Measurements from ENCODE around the gene SYCE3.

GRCh38 chr22:50507421-50507990, 55.2 kb downstream of the SYCE3 start, which contains the start of gene LMF2:
- TF ChIP-seq, protein P1, sequence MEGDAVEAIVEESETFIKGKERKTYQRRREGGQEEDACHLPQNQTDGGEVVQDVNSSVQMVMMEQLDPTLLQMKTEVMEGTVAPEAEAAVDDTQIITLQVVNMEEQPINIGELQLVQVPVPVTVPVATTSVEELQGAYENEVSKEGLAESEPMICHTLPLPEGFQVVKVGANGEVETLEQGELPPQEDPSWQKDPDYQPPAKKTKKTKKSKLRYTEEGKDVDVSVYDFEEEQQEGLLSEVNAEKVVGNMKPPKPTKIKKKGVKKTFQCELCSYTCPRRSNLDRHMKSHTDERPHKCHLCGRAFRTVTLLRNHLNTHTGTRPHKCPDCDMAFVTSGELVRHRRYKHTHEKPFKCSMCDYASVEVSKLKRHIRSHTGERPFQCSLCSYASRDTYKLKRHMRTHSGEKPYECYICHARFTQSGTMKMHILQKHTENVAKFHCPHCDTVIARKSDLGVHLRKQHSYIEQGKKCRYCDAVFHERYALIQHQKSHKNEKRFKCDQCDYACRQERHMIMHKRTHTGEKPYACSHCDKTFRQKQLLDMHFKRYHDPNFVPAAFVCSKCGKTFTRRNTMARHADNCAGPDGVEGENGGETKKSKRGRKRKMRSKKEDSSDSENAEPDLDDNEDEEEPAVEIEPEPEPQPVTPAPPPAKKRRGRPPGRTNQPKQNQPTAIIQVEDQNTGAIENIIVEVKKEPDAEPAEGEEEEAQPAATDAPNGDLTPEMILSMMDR (IDR thresholded peaks at IDR 0.05 in 2 of 3, conservative IDR thresholded peaks at IDR 0.05 in 1 of 3; ENCODE audit: insufficient read depth in 2 of 3, low read depth in 1 of 3, low read length in 3 of 3) = no peak
- TF ChIP-seq SREBF1 (IDR thresholded peaks at IDR 0.05; ENCODE audit: borderline replicate concordance, low read depth, low read length) = no peak
- TF ChIP-seq, protein P2, sequence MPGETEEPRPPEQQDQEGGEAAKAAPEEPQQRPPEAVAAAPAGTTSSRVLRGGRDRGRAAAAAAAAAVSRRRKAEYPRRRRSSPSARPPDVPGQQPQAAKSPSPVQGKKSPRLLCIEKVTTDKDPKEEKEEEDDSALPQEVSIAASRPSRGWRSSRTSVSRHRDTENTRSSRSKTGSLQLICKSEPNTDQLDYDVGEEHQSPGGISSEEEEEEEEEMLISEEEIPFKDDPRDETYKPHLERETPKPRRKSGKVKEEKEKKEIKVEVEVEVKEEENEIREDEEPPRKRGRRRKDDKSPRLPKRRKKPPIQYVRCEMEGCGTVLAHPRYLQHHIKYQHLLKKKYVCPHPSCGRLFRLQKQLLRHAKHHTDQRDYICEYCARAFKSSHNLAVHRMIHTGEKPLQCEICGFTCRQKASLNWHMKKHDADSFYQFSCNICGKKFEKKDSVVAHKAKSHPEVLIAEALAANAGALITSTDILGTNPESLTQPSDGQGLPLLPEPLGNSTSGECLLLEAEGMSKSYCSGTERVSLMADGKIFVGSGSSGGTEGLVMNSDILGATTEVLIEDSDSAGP (CRISPR knock-in tag; IDR thresholded peaks at IDR 0.05) = no peak
- no peak for TF ChIP-seq ELF1 (tag; IDR thresholded peaks at IDR 0.05)
- TF ChIP-seq CCAR2 (IDR thresholded peaks at IDR 0.05; ENCODE audit: low read depth, low read length) = no peak
- no peak for TF ChIP-seq GTF3C2 (IDR thresholded peaks at IDR 0.05; ENCODE audit: borderline replicate concordance, extremely low read depth, insufficient read length)

Measured in K562 (cell line).